Measurements from ENCODE around the gene SLC23A1.

Gene SLC23A1

GRCh38 chr5:139397921-139398320, 14.8 kb upstream of the SLC23A1 start:
- TF ChIP-seq CSRNP3 (CRISPR knock-in tag; IDR thresholded peaks at IDR 0.05) (no peak), OSR1 (CRISPR knock-in tag; IDR thresholded peaks at IDR 0.05) (no peak), CSDC2 (CRISPR knock-in tag; IDR thresholded peaks at IDR 0.05) (no peak), POU6F1 (CRISPR knock-in tag; IDR thresholded peaks at IDR 0.05; ENCODE audit: borderline replicate concordance, low read depth) (no peak), SNAI2 (CRISPR knock-in tag; IDR thresholded peaks at IDR 0.05) (no peak), ESRRG (CRISPR knock-in tag; IDR thresholded peaks at IDR 0.05) (no peak), TCF4 (CRISPR knock-in tag; IDR thresholded peaks at IDR 0.05; ENCODE audit: borderline replicate concordance) (no peak), ZFP3 (CRISPR knock-in tag; IDR thresholded peaks at IDR 0.05) (no peak), BACH2 (CRISPR knock-in tag; IDR thresholded peaks at IDR 0.05; ENCODE audit: borderline replicate concordance) (no peak), TOX (CRISPR knock-in tag; IDR thresholded peaks at IDR 0.05; ENCODE audit: borderline replicate concordance) (no peak), GLIS3 (CRISPR knock-in tag; IDR thresholded peaks at IDR 0.05) (no peak), ISL1 (CRISPR knock-in tag; IDR thresholded peaks at IDR 0.05) (no peak)
- TF ChIP-seq, protein P1, sequence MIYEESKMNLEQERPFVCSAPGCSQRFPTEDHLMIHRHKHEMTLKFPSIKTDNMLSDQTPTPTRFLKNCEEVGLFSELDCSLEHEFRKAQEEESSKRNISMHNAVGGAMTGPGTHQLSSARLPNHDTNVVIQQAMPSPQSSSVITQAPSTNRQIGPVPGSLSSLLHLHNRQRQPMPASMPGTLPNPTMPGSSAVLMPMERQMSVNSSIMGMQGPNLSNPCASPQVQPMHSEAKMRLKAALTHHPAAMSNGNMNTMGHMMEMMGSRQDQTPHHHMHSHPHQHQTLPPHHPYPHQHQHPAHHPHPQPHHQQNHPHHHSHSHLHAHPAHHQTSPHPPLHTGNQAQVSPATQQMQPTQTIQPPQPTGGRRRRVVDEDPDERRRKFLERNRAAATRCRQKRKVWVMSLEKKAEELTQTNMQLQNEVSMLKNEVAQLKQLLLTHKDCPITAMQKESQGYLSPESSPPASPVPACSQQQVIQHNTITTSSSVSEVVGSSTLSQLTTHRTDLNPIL (CRISPR knock-in tag; IDR thresholded peaks at IDR 0.05; ENCODE audit: low read depth): no peak
- ATAC-seq: no peak

DNA sequence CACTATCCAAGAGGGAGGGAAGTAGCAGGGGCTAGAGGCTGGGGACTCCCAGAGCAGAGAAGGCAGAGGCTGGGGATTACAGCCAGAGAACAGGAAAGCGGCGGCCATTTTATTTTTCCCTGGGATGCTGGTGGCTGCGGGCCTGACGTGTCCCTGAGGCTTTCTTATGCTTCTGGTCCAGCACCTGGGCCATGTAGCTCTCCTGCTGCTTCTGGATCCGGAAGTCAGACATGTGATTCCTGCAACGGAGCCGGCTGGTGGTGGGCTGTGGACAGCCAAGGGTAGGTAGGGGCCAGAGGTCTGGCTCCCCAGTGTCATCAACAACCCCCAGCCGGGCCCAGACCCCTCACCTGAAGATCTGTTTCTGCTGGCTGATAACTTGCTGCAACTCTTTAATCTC, 13.6 kb upstream of the SLC23A1 start:
- ATAC-seq: no peak
- TF ChIP-seq ZFP3 (CRISPR knock-in tag; IDR thresholded peaks at IDR 0.05): no peak

DNA sequence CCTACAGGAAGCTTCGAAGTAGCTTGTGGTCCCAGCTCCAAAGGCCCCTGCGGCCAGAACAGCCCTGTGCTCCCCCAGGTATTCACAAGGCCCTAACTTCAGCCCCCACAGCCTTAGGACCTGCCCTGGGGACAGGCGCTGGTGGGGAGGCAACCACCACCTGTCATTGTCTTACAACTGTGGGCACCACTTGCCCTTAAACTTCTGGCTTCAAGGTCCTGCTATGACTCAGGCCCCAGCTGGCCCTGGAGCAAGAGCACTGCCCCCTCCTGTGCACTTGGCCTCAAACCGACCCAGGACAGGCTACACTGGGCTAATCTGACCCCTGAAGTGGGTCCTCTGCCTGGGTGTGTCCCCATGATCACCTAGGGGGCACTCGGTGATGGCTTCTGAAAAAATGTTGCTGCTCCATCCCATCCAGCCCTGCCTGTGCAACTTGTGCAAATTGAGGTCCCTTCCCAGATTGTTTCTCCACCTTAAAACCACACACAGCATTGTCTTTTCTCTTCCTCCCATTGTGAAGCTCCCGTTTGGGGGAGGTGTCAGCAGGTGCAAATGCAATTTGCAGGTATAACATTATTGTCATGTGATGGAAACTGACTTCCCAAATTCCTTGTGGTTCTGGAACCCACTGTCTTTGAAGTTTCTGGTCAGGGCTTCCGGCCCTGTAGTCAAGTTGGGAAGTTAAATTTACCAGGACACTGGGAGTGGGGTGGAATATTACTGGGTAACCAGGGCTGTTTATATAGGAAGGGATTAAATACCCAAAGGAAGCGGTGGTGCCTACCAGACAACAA, 12.9 kb upstream of the SLC23A1 start:
- ATAC-seq: peak; percentile 30
- TF ChIP-seq ZFP30 (CRISPR knock-in tag; IDR thresholded peaks at IDR 0.05) (no peak), TCF4 (CRISPR knock-in tag; IDR thresholded peaks at IDR 0.05; ENCODE audit: borderline replicate concordance) (no peak), ZC3H10 (CRISPR knock-in tag; IDR thresholded peaks at IDR 0.05) (no peak), ZNF8 (CRISPR knock-in tag; IDR thresholded peaks at IDR 0.05) (no peak), GLIS3 (CRISPR knock-in tag; IDR thresholded peaks at IDR 0.05) (no peak), ZNF70 (CRISPR knock-in tag; IDR thresholded peaks at IDR 0.05) (no peak), ESRRG (CRISPR knock-in tag; IDR thresholded peaks at IDR 0.05) (no peak), SNAI2 (CRISPR knock-in tag; IDR thresholded peaks at IDR 0.05) (no peak), RARB (CRISPR knock-in tag; IDR thresholded peaks at IDR 0.05) (no peak)
- TF ChIP-seq, protein P1 (CRISPR knock-in tag; IDR thresholded peaks at IDR 0.05; ENCODE audit: low read depth): no peak

DNA sequence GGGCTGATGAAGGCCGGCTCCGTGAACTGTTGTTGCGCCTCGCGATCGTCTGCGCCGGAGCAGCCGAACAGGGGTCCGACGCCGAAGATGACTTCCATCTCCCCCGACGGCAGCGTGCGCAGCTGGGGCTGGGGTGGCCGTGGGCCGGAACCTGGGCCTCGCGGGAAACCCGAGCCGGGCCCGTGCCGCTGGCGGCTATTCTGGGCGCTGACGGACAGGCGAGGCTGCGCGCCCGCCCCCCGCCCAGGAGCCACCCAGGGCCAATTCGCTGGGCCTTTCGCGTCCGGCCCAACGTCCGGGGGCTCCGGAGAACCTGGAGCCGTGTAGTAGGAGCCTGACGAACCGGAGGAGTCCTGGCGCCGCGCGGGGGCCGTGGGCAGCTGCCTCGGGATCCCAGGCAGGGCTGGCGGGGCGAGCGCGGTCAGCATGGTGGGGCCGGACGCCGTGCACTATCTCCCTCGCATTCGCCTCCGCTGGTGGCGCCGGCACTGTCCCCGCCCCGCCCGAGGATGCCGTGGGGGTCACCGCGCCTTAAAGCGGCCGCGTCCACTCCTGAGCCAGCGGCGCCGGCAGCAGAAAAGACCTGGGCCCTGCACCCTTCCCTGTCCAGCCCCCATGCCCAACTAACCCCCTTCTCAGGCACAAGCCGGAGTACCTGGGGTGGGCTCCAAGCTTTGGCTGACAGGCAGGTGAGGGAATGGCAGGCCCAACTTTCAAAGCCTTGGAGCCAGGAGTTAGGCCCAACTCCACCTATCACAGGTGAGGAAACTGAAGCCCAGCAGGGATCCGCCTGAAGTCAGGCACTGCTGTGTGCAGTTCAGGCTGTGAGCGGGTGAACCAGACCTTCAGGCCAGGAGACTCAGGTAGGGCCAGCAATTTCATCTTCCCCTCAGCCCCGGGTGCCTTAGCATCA, 11.8 kb upstream of the SLC23A1 start, which contains the start of gene PROB1:
Gene PROB1, minus strand, starts transcription at position 451 of the 913 bp plus-strand sequence. Its CDS starts 23 bp downstream, at position 428.
- ATAC-seq: no peak
- TF ChIP-seq ZFP3 (CRISPR knock-in tag; IDR thresholded peaks at IDR 0.05) (no peak), CSRNP3 (CRISPR knock-in tag; IDR thresholded peaks at IDR 0.05) (no peak), OSR1 (CRISPR knock-in tag; IDR thresholded peaks at IDR 0.05) (no peak), TOX (CRISPR knock-in tag; IDR thresholded peaks at IDR 0.05; ENCODE audit: borderline replicate concordance) (no peak), ZC3H10 (CRISPR knock-in tag; IDR thresholded peaks at IDR 0.05) (no peak), ZNF70 (CRISPR knock-in tag; IDR thresholded peaks at IDR 0.05) (no peak)
- TF ChIP-seq, protein P1 (CRISPR knock-in tag; IDR thresholded peaks at IDR 0.05; ENCODE audit: low read depth): no peak
- TF ChIP-seq, protein P2, sequence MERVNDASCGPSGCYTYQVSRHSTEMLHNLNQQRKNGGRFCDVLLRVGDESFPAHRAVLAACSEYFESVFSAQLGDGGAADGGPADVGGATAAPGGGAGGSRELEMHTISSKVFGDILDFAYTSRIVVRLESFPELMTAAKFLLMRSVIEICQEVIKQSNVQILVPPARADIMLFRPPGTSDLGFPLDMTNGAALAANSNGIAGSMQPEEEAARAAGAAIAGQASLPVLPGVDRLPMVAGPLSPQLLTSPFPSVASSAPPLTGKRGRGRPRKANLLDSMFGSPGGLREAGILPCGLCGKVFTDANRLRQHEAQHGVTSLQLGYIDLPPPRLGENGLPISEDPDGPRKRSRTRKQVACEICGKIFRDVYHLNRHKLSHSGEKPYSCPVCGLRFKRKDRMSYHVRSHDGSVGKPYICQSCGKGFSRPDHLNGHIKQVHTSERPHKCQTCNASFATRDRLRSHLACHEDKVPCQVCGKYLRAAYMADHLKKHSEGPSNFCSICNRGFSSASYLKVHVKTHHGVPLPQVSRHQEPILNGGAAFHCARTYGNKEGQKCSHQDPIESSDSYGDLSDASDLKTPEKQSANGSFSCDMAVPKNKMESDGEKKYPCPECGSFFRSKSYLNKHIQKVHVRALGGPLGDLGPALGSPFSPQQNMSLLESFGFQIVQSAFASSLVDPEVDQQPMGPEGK (CRISPR knock-in tag; IDR thresholded peaks at IDR 0.05; ENCODE audit: borderline replicate concordance): no peak
